Measurements from ENCODE around the gene JMJD1C.

The JMJD1C gene

GRCh38 chr10:63407136-63407662, 58.6 kb downstream of the JMJD1C start:
- H3K27me3 ChIP-seq (replicated peaks; ENCODE audit: control insufficient read depth, insufficient read depth, low read length), result no peaks in the 10 kb centered on the region
- no peak for DNase-seq (ENCODE audit: extremely low read depth, insufficient read length)
- no peak for TF ChIP-seq CTCF (IDR thresholded peaks at IDR 0.05; ENCODE audit: insufficient read depth, low read length, poor library complexity, severe bottlenecking)
- no peak overlapping the region for H3K4me3 ChIP-seq (replicated peaks; ENCODE audit: low read depth, low read length)
- H3K36me3 ChIP-seq (ENCODE audit: control insufficient read depth, insufficient read depth, low read length), result no peaks in the 10 kb centered on the region

- DNase-seq (ENCODE audit: extremely low read depth, insufficient read length), result no peak
- Histone ChIP-seq H3K36me3 (ENCODE audit: control insufficient read depth, insufficient read depth, low read length) (no peaks in the 10 kb centered on the region), H3K4me3 (replicated peaks; ENCODE audit: low read depth, low read length) (no peak overlapping the region), H3K27me3 (replicated peaks; ENCODE audit: control insufficient read depth, insufficient read depth, low read length) (no peaks in the 10 kb centered on the region)
- TF ChIP-seq CTCF (IDR thresholded peaks at IDR 0.05; ENCODE audit: insufficient read depth, low read length, poor library complexity, severe bottlenecking), result no peak
These were observed 69.5 kb downstream of the JMJD1C start for GRCh38 chr10:63396133-63396761.

GRCh38 chr10:63393050-63393449, 72.7 kb downstream of the JMJD1C start:
- TF ChIP-seq CTCF (IDR thresholded peaks at IDR 0.05; ENCODE audit: insufficient read depth, low read length, poor library complexity, severe bottlenecking), result no peak
- H3K36me3 ChIP-seq (ENCODE audit: control insufficient read depth, insufficient read depth, low read length), result no peaks in the 10 kb centered on the region
- DNase-seq (ENCODE audit: extremely low read depth, insufficient read length), result no peak
- H3K4me3 ChIP-seq (replicated peaks; ENCODE audit: low read depth, low read length), result no peak overlapping the region
- H3K27me3 ChIP-seq (replicated peaks; ENCODE audit: control insufficient read depth, insufficient read depth, low read length), result no peaks in the 10 kb centered on the region

- DNase-seq (ENCODE audit: extremely low read depth, insufficient read length), result no peak
- Histone ChIP-seq H3K27me3 (replicated peaks; ENCODE audit: control insufficient read depth, insufficient read depth, low read length) (no peaks in the 10 kb centered on the region), H3K36me3 (ENCODE audit: control insufficient read depth, insufficient read depth, low read length) (no peaks in the 10 kb centered on the region), H3K4me3 (replicated peaks; ENCODE audit: low read depth, low read length) (no peak overlapping the region)
- no peak for TF ChIP-seq CTCF (IDR thresholded peaks at IDR 0.05; ENCODE audit: insufficient read depth, low read length, poor library complexity, severe bottlenecking)
These were observed 73.6 kb downstream of the JMJD1C start for GRCh38 chr10:63392224-63392623.

GRCh38 chr10:63391812-63392211, 74.0 kb downstream of the JMJD1C start:
- Histone ChIP-seq H3K36me3 (ENCODE audit: control insufficient read depth, insufficient read depth, low read length) (no peaks in the 10 kb centered on the region), H3K27me3 (replicated peaks; ENCODE audit: control insufficient read depth, insufficient read depth, low read length) (no peaks in the 10 kb centered on the region), H3K4me3 (replicated peaks; ENCODE audit: low read depth, low read length) (no peak overlapping the region)
- no peak for TF ChIP-seq CTCF (IDR thresholded peaks at IDR 0.05; ENCODE audit: insufficient read depth, low read length, poor library complexity, severe bottlenecking)
- DNase-seq (ENCODE audit: extremely low read depth, insufficient read length), result no peak

- TF ChIP-seq CTCF (IDR thresholded peaks at IDR 0.05; ENCODE audit: insufficient read depth, low read length, poor library complexity, severe bottlenecking), result no peak
- no peaks in the 10 kb centered on the region for H3K36me3 ChIP-seq (ENCODE audit: control insufficient read depth, insufficient read depth, low read length)
- DNase-seq (ENCODE audit: extremely low read depth, insufficient read length), result no peak
- H3K27me3 ChIP-seq (replicated peaks; ENCODE audit: control insufficient read depth, insufficient read depth, low read length), result no peaks in the 10 kb centered on the region
- no peak overlapping the region for H3K4me3 ChIP-seq (replicated peaks; ENCODE audit: low read depth, low read length)
These were observed 75.3 kb downstream of the JMJD1C start for GRCh38 chr10:63390521-63390920.
